IMR-90 (cell line): ENCODE results near the gene TRMO. TPM values are rescaled to one million over a fixed set of nuclear protein-coding genes. Genes with fewer than 3 reads are reported as not detected.

ENCODE experiments used
- ATAC-seq: fragments of 200-7000 bp; cut with Tn5 transposase; 2 replicates; pipeline ENCODE4 v1.9.1; 2020; ENCODE audit warnings: low read depth, mild to moderate bottlenecking, moderate library complexity
- BruUV-seq: library from RNA; stranded (reverse); fragments of 400-500 nt; replicated peaks from 2 replicates; lab custom pipeline; 2021; lab: Mats Ljungman, UMichigan
- CTCF ChIA-PET: fragments of 300-600 bp; formaldehyde crosslinking; extraction: SDS; loops from one replicate; lab custom pipeline; 2021; ENCODE audit warnings: antibody characterized with exemption; lab: Yijun Ruan, JAX
- POLR2A ChIA-PET: fragments of 300-600 bp; sonication (Branson Sonifier 250); formaldehyde crosslinking; loops from one replicate; lab custom pipeline; 2022; ENCODE audit warnings: antibody characterized with exemption; ENCODE audit not compliant: unreplicated experiment; lab: Charles Lee
- DNase-seq: peaks from one replicate; pipeline ENCODE4 v3.0.0; 2013
- H2AFZ ChIP-seq: replicated peaks from 2 replicates; pipeline ENCODE3; 2013; ENCODE audit warnings: low read length, mild to moderate bottlenecking; ENCODE audit not compliant: poor library complexity
- H2AK5ac ChIP-seq: 2 replicates; pipeline ENCODE4 v1.6.1; 2013; ENCODE audit warnings: low read depth, low read length, inconsistent platforms
- H2AK9ac ChIP-seq: replicated peaks from 2 replicates; pipeline ENCODE3; 2013; ENCODE audit warnings: mild to moderate bottlenecking, low read depth, low read length, moderate library complexity; ENCODE audit not compliant: poor library complexity
- H2BK120ac ChIP-seq: 2 replicates; pipeline ENCODE4 v1.6.1; 2013; ENCODE audit warnings: low read depth, low read length, inconsistent platforms
- H2BK15ac ChIP-seq: 3 replicates; pipeline ENCODE4 v1.6.1; 2013; ENCODE audit warnings: low read depth, low read length, inconsistent platforms
- H2BK20ac ChIP-seq: 2 replicates; pipeline ENCODE4 v1.6.1; 2013; ENCODE audit warnings: low read depth, mild to moderate bottlenecking, inconsistent platforms, low read length, moderate library complexity
- H2BK5ac ChIP-seq: 2 replicates; pipeline ENCODE4 v1.6.1; 2013; ENCODE audit warnings: mild to moderate bottlenecking, low read depth, low read length, inconsistent platforms; ENCODE audit not compliant: poor library complexity, severe bottlenecking
- H3K14ac ChIP-seq: replicated peaks from 2 replicates; pipeline ENCODE4 v1.6.1; 2013; ENCODE audit warnings: low read depth, low read length, inconsistent platforms
- H3K18ac ChIP-seq: 2 replicates; pipeline ENCODE4 v1.6.1; 2013; ENCODE audit warnings: low read depth, low read length, control low read depth
- H3K23ac ChIP-seq: 2 replicates; pipeline ENCODE4 v1.6.1; 2013; ENCODE audit warnings: low read depth, low read length, inconsistent platforms
- H3K27ac ChIP-seq: 2 replicates; pipeline ENCODE4 v1.5.1; 2013; ENCODE audit warnings: mild to moderate bottlenecking, control low read depth, low read length; ENCODE audit not compliant: insufficient read depth
- H3K27me3 ChIP-seq: 2 replicates; pipeline ENCODE4 v1.6.1; 2013; ENCODE audit warnings: low read length; ENCODE audit not compliant: control insufficient read depth, insufficient read depth
- H3K36me3 ChIP-seq: 2 replicates; pipeline ENCODE4 v1.6.1; 2013; ENCODE audit warnings: low read length, mixed read lengths; ENCODE audit not compliant: control insufficient read depth, insufficient read depth
- H3K4ac ChIP-seq: 2 replicates; pipeline ENCODE4 v1.6.1; 2013; ENCODE audit warnings: low read depth, low read length, inconsistent platforms
- H3K4me1 ChIP-seq: 2 replicates; pipeline ENCODE4 v1.6.1; 2013; ENCODE audit warnings: low read length, mixed read lengths; ENCODE audit not compliant: control insufficient read depth, insufficient read depth
- H3K4me2 ChIP-seq: 2 replicates; pipeline ENCODE4 v1.6.1; 2013; ENCODE audit warnings: low read depth, mild to moderate bottlenecking, control low read depth, low read length, moderate library complexity
- H3K4me3 ChIP-seq: 2 replicates; pipeline ENCODE4 v1.5.1; 2013; ENCODE audit warnings: low read depth, mild to moderate bottlenecking, control low read depth, low read length, moderate library complexity; ENCODE audit not compliant: insufficient read depth
- H3K56ac ChIP-seq: 2 replicates; pipeline ENCODE4 v1.6.1; 2013; ENCODE audit warnings: low read length, inconsistent platforms; ENCODE audit not compliant: insufficient read depth; ENCODE audit errors: extremely low read depth
- H3K79me1 ChIP-seq, 2 experiments: 2 replicates each; pipeline ENCODE4 v1.6.1; 2013; ENCODE audit warnings: low read length in 2 of 2, inconsistent platforms in 1 of 2, low read depth in 1 of 2
- H3K9ac ChIP-seq: 2 replicates; pipeline ENCODE4 v1.6.1; 2013; ENCODE audit warnings: low read depth, low read length, control low read depth
- H3K9me1 ChIP-seq: 2 replicates; pipeline ENCODE4 v1.6.1; 2013; ENCODE audit warnings: low read length, inconsistent platforms; ENCODE audit not compliant: insufficient read depth
- H3K9me3 ChIP-seq: 2 replicates; pipeline ENCODE4 v1.6.1; 2013; ENCODE audit warnings: low read length; ENCODE audit not compliant: control insufficient read depth, insufficient read depth
- H4K20me1 ChIP-seq: 2 replicates; pipeline ENCODE4 v1.6.1; 2013; ENCODE audit warnings: low read length, inconsistent platforms; ENCODE audit not compliant: insufficient read depth
- H4K5ac ChIP-seq: 2 replicates; pipeline ENCODE4 v1.6.1; 2013; ENCODE audit warnings: mild to moderate bottlenecking, low read depth, low read length, control low read depth
- H4K8ac ChIP-seq, 2 experiments: 2 replicates each; pipeline ENCODE4 v1.6.1; 2013; ENCODE audit warnings: low read depth in 2 of 2, low read length in 2 of 2, control low read depth in 1 of 2, inconsistent platforms in 1 of 2
- H4K91ac ChIP-seq: 2 replicates; pipeline ENCODE4 v1.6.1; 2013; ENCODE audit warnings: low read depth, low read length, inconsistent platforms; ENCODE audit not compliant: insufficient read depth
- BHLHE40 ChIP-seq: fragments of 150-350 bp; IDR thresholded peaks from 2 replicates; pipeline ENCODE4 v1.6.1; 2016; ENCODE audit warnings: mild to moderate bottlenecking, low read depth, low read length
- CEBPB ChIP-seq: IDR thresholded peaks from 2 replicates; pipeline ENCODE4 v1.6.1; 2012; ENCODE audit warnings: low read depth, low read length, improper control_type of control experiment
- CHD1 ChIP-seq: IDR thresholded peaks from 2 replicates; pipeline ENCODE4 v1.6.1; 2012; ENCODE audit warnings: low read depth, low read length, improper control_type of control experiment
- CTCF ChIP-seq: conservative IDR thresholded peaks from 2 replicates; pipeline ENCODE4 v1.5.1; 2012; ENCODE audit warnings: mild to moderate bottlenecking, low read depth, low read length, improper control_type of control experiment
- ELK1 ChIP-seq: fragments of 150-350 bp; IDR thresholded peaks from 2 replicates; pipeline ENCODE4 v1.6.1; 2016; ENCODE audit warnings: low read depth, mild to moderate bottlenecking, low read length, moderate library complexity, borderline replicate concordance
- MAFK ChIP-seq: IDR thresholded peaks from 2 replicates; pipeline ENCODE4 v1.6.1; 2012; ENCODE audit warnings: low read depth, low read length, improper control_type of control experiment
- MAZ ChIP-seq: IDR thresholded peaks from 2 replicates; pipeline ENCODE4 v1.6.1; 2012; ENCODE audit warnings: low read depth, mild to moderate bottlenecking, low read length, improper control_type of control experiment, moderate library complexity, borderline replicate concordance
- MXI1 ChIP-seq: IDR thresholded peaks from 2 replicates; pipeline ENCODE4 v1.6.1; 2012; ENCODE audit warnings: low read depth, mild to moderate bottlenecking, low read length, moderate library complexity, borderline replicate concordance
- NFE2L2 ChIP-seq: fragments of 150-350 bp; IDR thresholded peaks from 2 replicates; pipeline ENCODE4 v1.6.1; 2016; ENCODE audit warnings: low read depth, mild to moderate bottlenecking, low read length
- POLR2A ChIP-seq: IDR thresholded peaks from 2 replicates; pipeline ENCODE4 v1.6.1; 2012; ENCODE audit warnings: mild to moderate bottlenecking, low read depth, low read length
- RAD21 ChIP-seq: IDR thresholded peaks from 2 replicates; pipeline ENCODE4 v1.6.1; 2012; ENCODE audit warnings: low read length, improper control_type of control experiment
- RCOR1 ChIP-seq: IDR thresholded peaks from 2 replicates; pipeline ENCODE4 v1.6.1; 2012; ENCODE audit warnings: mild to moderate bottlenecking, low read length, improper control_type of control experiment; ENCODE audit not compliant: insufficient replicate concordance
- RFX5 ChIP-seq: IDR thresholded peaks from 2 replicates; pipeline ENCODE4 v1.8.0; 2012; ENCODE audit warnings: low read depth, mild to moderate bottlenecking, low read length, moderate library complexity
- SMC3 ChIP-seq: fragments of 150-350 bp; IDR thresholded peaks from 2 replicates; pipeline ENCODE4 v1.6.1; 2016; ENCODE audit warnings: low read depth, mild to moderate bottlenecking, antibody characterized with exemption, low read length, moderate library complexity
- USF2 ChIP-seq: fragments of 150-350 bp; IDR thresholded peaks from 2 replicates; pipeline ENCODE4 v1.6.1; 2017; ENCODE audit warnings: mild to moderate bottlenecking, antibody characterized with exemption, low read length, low read depth
- WGBS, 2 experiments: methylation state at CpG; one replicate each; pipeline versions ENCODE4 v1.1.5 to v1.1.7; 2013; ENCODE audit warnings: missing lambda C conversion rate in 2 of 2; ENCODE audit not compliant: insufficient read length in 1 of 2; ENCODE audit errors: extremely low coverage in 2 of 2; 5-methylcytosine and 5-hydroxymethylcytosine counted together
- dilution Hi-C: fragments of 300-500 bp; cut with HindIII; formaldehyde crosslinking; loops from one replicate; pipeline ENCODE4 v1.14.3; 2018; ENCODE audit warnings: low sequenced_read_pairs; ENCODE audit not compliant: unreplicated experiment
- in situ Hi-C: fragments of 300-500 bp; cut with MboI; formaldehyde crosslinking; loops from 3 replicates; pipeline ENCODE4 v1.14.3; 2019; ENCODE audit warnings: low sequenced_read_pairs, inconsistent platforms, mixed read lengths
- intact Hi-C: fragments of 100-400 bp; cut with micrococcal nuclease; formaldehyde crosslinking; loops from 2 replicates; pipeline ENCODE4 v1.10.0; 2022
- polyA plus RNA-seq, 3 experiments: library from polyadenylated mRNA; depleted of rRNA; stranded (reverse); fragments of >200 nt; gene quantifications; 2 replicates each; pipeline ENCODE4 v1.2.3, GENCODE V29; 2012; ENCODE audit warnings: low replicate concordance in 1 of 3
- total RNA-seq: library from RNA; depleted of rRNA; stranded (reverse); fragments of >200 nt; gene quantifications from 2 replicates; pipeline ENCODE4 v1.2.3, GENCODE V29; 2012

The TRMO gene
- total and polyA plus RNA-seq, 2 of the 4 experiments (the other 2 are of a cell fraction) = 10.2 to 19.9 TPM

- no TSS peak for BruUV-seq
- H2BK120ac ChIP-seq = no peak overlapping the region
- H3K36me3 ChIP-seq = no peaks in the 10 kb centered on the region
- H3K79me1 ChIP-seq = no peaks in the 10 kb centered on the region
- H4K5ac ChIP-seq = no peak overlapping the region
- DNase-seq (no peak), ATAC-seq (no peak)
- in situ Hi-C loops = no loop called here
- no peak overlapping the region for H2AFZ ChIP-seq
- H3K56ac ChIP-seq = no peak overlapping the region
- peaks cover 6% of the 10 kb centered on the region for H3K4me1 ChIP-seq
- H3K14ac ChIP-seq = no peak overlapping the region
- H3K27ac ChIP-seq = no peak overlapping the region
- no peak overlapping the region for H3K23ac ChIP-seq
- no peak for TF ChIP-seq BHLHE40
- TF ChIP-seq MAFK = no peak
- TF ChIP-seq MAZ = no peak
- TF ChIP-seq CEBPB = no peak
- TF ChIP-seq NFE2L2 = no peak
- TF ChIP-seq CHD1 = no peak
- no peak for TF ChIP-seq RFX5
- no peak for TF ChIP-seq MXI1
- TF ChIP-seq RAD21 = no peak
- TF ChIP-seq SMC3 = no peak
- no peak for TF ChIP-seq CTCF
- no peak for TF ChIP-seq ELK1
- TF ChIP-seq RCOR1 = no peak
- TF ChIP-seq POLR2A = no peak
- no peak for TF ChIP-seq USF2
- 83% methylated on average over 2 of the region's 5 CpGs; no CpG with 5 or more reads in 1 of the 2 experiments for WGBS, 2 experiments
- H2BK20ac ChIP-seq = no peak overlapping the region
- intact Hi-C loops = no loop called here
- H4K20me1 ChIP-seq = no peaks in the 10 kb centered on the region
- H2BK15ac ChIP-seq = no peak overlapping the region
- H3K9me1 ChIP-seq = no peaks in the 10 kb centered on the region
- no peak overlapping the region for H3K18ac ChIP-seq
- H3K4me2 ChIP-seq = no peak overlapping the region
- no peak overlapping the region for H2BK5ac ChIP-seq
- H3K4ac ChIP-seq = no peak overlapping the region
- H4K91ac ChIP-seq = no peak overlapping the region
- H4K8ac ChIP-seq = no peak overlapping the region
- H2AK5ac ChIP-seq = no peak overlapping the region
- no peak overlapping the region for H3K4me3 ChIP-seq
- dilution Hi-C loops = no loop called here
- POLR2A ChIA-PET = no interaction called here
- peaks cover 24% of the 10 kb centered on the region for H3K27me3 ChIP-seq
- no peaks in the 10 kb centered on the region for H3K9me3 ChIP-seq
- H2AK9ac ChIP-seq = no peak overlapping the region
- CTCF ChIA-PET = no interaction called here
- H3K9ac ChIP-seq = no peak overlapping the region
Measured at GRCh38 chr9:97962575-97962974, 40.3 kb upstream of the TRMO start.
